GM21529 (cell line): ENCODE measurements around the gene RNF225.
"Not testable (repeated sequence)": the region's sequence is repeated elsewhere in the genome, so short reads cannot be mapped to it uniquely, and the experiment has no call there.

Experiments used
- ATAC-seq: cut with Tn5 transposase; IDR thresholded peaks from one replicate; pipeline ENCODE4 v1.9.1; 2021; ENCODE audit not compliant: unreplicated experiment

RNF225 gene

GRCh38 chr19:58386576-58387337 is 8.7 kb upstream of the RNF225 start, which contains the start of gene RPS5:
Gene RPS5 (plus strand): TSS chr19:58387269. CDS start chr19:58388138, 869 bp downstream.
- ATAC-seq: peak; percentile 81

DNA sequence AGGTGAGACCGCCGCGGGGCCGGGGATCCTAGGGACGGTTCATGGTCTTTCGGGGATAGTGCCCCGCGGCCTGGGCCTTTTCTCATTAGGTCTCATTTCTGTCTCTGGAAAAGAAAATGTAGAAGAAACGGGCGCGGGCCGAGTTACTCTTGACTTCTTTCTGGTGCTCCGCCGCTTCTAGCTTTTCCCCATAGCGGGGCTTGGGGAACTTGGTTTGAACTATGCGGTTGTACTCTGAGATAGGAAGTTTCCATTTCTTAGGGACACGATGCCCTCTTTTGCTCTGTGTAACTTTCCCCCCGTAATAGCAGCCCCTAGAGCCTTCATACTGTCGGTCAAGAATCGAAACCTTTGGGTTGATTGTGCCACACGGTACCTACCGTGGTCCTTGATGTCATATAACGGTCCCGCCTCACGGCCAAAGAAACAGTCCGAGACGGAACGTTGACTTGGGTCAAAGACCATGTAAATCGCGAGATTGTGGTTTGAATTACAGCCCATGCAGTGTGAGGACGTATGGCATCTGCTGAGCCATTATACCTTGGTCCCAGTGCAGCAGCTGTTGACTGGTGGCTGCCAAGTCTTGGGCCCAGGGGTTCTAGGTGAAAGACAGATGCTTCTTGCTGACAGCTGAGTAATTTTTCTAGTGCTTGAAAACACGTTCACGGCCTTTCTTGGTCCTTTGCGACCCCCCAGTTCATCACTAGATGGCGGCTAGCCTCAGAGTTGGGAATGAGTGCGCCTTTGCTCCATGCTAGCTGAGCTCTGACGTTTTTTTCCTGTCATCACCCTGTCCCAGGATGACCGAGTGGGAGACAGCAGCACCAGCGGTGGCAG is 7.9 kb upstream of the RNF225 start:
- peak; percentile 2 for ATAC-seq

DNA sequence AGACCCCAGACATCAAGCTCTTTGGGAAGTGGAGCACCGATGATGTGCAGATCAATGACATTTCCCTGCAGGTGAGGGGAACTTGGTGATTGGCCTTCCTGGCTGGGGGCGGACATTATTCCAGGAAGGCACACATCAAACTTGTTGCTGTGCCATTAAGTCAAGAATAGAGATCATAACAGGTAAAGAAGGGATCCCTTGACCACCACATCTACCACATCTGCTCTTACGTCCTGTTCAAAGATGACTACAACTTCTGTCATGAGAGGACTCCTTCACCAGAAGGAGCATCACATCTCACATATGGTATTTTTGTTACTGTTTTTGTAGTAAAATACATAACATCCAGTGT is 7.3 kb upstream of the RNF225 start:
- ATAC-seq: no peak

- ATAC-seq: no peak
Observed at GRCh38 chr19:58392945-58393724, 2.3 kb upstream of the RNF225 start.

DNA sequence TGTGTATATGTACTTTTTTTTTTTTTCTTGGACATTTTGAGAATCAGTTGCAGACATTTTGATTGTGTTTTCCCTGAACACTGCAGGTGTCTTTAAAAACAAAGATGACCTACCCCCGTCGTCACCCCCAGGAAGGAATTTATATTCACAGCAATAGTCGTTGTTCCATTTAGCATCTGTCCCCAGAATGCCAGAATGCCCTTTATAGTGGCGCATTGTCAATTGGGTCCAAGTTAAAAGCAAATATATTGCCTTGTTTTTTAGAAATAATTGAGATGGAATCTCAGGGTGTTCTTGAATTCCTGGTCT is 1.8 kb upstream of the RNF225 start:
- no peak for ATAC-seq

DNA sequence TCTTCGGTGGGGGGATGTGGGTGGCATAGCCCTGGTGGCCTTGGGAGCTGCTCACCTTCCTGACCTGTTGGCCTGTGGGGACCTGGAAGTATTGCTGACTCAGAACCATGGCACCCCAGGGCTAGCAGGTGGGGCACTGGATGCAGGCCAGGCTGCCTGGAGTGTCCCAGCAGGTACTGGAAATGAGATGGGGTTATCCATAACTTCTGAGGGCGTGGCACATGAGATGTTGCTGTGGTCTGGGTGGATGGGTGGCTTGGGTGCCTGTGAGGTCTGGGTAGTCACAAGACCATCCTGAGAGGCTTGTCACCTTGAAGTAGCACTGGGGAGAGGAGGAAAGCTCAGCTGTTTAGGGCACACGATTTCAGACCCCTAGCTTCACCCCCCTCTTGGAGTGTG is 636 bp upstream of the RNF225 start:
- ATAC-seq: no peak

DNA sequence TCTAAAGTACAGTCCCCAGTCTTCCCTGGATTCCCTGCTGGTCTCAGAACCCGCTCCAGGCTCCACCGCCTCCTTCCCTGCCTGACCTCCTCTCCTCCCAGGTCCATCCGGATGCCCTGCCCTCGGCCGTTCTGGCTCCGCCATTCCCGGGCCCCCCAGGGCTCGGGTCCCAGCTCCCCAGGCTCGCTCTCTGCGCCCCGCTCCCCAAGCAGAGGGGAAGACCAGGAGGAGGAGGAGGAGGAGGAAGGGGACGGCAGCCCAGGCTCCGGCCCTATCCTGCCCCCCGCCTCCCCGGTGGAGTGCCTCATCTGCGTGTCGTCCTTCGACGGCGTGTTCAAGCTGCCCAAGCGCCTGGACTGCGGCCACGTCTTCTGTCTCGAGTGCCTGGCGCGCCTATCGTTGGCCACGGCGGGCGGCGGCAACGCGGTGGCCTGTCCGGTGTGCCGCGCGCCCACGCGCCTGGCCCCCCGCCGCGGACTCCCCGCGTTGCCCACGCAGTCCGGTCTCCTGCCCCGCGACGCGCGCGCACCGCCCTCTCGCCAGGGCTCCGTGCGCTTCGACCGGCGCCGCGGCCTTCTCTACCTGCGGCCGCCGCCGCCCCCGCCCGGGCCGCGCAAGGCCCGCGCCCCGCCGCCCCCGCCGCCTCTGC is 647 bp downstream of the RNF225 start:
- no peak for ATAC-seq

GRCh38 chr19:58396691-58397532 is 1.5 kb downstream of the RNF225 start:
- no peak for ATAC-seq

DNA sequence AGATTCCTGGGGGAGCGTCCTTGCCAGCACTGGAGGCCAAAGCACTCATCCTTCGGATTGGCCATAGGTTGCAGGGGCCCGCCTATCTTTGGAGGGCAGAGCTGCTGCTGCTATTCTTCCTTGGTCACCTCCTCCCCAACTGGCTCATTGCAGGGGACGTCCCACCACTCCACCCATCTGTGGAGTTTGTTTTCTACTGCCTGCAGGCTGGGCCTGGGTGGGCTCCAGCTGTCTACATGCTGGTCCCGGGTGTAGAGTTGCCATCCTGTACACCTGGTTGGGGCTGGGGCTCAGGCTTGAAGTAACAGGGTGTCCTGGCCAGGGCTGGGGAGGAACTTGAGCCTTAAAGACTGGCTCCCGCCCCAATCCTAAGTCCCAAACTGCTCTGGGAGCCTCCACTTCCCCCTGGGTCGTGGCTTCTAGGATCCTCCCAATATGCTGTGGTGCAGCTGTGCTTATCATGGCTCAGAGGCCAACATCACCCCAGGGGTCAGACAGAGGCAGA is 2.1 kb downstream of the RNF225 start:
- no peak for ATAC-seq

DNA sequence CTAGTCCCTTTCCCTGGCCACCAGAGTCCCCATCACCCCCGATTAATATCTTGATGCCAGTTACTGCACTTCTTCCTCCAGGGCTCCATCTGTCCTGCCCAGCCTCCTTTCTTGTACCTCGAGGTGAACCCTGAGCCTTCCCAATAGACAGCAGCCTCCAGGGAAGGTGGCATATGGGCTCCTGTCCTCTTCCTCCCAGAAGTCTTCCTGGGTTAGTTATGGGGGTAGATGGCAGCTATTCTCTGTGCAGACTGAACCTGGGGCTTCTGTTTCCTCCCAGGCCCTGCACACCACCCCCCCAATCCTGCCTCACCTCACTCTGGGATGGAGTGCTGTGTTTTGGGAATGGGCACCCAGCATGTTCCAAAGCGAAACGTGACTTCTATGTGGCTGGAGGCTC is 2.6 kb downstream of the RNF225 start:
- no peak for ATAC-seq

DNA sequence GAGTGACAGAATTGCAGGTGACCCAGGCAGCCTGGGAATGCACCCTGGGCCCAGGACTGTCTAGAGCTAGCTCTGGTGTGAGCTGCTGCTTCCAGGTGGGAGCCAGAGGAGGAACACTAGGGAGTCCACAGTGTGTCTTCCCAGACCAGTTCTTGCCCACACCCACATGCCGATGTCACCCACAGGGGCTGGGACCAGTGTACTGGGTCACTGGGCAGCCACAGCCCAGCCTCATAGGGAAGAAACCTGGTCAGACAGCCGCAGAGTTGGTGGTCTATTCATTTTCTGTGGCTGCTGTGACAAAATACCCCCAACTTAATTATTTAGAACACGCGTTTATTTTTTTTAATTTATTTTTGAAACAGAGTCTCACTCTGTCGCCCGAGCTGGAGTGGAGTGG is 3.1 kb downstream of the RNF225 start:
- ATAC-seq: no peak

- no peak for ATAC-seq
Observed at GRCh38 chr19:58399903-58400302, 4.4 kb downstream of the RNF225 start.

- no peak for ATAC-seq
Observed at GRCh38 chr19:58400316-58400915, 5.0 kb downstream of the RNF225 start.

- peak; percentile 97 for ATAC-seq
Observed at GRCh38 chr19:58400916-58401839, 5.7 kb downstream of the RNF225 start.

DNA sequence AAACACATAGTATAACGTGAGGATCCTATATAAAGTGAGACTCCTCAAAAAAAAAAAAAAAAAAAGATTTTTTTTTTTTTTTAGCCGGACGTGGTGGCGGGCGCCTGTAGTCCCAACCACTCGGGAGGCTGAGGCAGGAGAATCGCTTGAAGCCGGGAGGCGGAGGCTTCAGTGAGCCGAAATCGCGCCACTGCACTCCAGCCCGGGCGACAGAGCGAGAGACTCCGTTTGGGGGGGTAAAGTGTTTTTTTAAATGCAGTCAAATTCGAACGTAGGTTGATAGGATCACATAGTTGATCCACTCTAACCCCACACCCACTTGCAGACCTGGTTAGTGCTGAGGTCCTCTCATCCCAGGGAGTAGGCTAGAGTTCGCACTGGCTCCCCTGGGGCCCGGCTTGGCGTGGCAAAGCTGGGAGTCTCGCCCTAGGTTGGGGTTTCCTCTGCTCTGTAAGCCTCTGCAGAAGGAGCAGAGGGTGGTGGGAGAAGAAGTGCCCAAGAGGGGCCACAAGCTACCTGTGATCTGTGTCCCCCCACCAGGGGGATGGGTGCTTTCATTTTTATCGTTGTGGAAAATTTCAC is 6.5 kb downstream of the RNF225 start:
- no peak for ATAC-seq

- not testable (repeated sequence) for ATAC-seq
Observed at GRCh38 chr19:58403920-58404478, 8.5 kb downstream of the RNF225 start.

- ATAC-seq: no peak
Observed at GRCh38 chr19:58406818-58407657, 11.6 kb downstream of the RNF225 start.
